PFSK-1 (cell line): ENCODE data around the gene GADD45G.

ENCODE experiments used
- SIN3A ChIP-seq: IDR thresholded peaks from 2 replicates; pipeline ENCODE4 v1.6.1; 2012; ENCODE audit warnings: mild to moderate bottlenecking, low read length, moderate library complexity, borderline replicate concordance; ENCODE audit not compliant: insufficient read depth
- TAF1 ChIP-seq: IDR thresholded peaks from 2 replicates; pipeline ENCODE4 v1.6.1; 2012; ENCODE audit warnings: low read length, control low read depth, borderline replicate concordance; ENCODE audit not compliant: insufficient read depth

DNA sequence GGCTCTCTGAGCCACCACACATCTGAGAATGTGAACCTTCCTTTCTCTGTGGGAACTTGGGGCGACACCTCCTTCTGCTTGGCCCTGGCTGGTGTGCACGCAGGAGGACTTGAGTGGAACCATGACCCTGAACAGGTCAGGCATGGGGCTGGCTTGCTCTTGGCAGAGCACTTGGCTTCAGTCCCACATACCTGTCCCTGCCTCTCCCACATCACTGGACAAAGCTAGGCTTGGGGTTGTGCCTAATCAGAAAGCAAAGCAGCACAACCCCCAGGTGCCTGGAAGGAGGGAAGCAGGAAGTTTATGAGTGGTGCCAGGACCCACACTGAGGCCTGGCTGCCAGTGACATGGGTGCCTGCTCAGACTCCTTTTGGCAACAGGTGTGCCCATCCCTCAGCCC, 13.2 kb downstream of the GADD45G start:
- no peak for TF ChIP-seq TAF1
- no peak for TF ChIP-seq SIN3A
